Cardiac muscle cell (in vitro differentiated cells and primary cell): Measurements from ENCODE around the gene IQSEC3. TPM values are rescaled to one million over a fixed set of nuclear protein-coding genes. Genes with fewer than 3 reads are reported as not detected.
"Not testable (repeated sequence)": the region's sequence is repeated elsewhere in the genome, so short reads cannot be mapped to it uniquely, and the experiment has no call there.

Source experiments
- DNase-seq, 2 donors: peaks; one replicate each; pipeline versions ENCODE4 v3.0.0 to v3.0.0-alpha.2; 2010 to 2017; ENCODE audit warnings: low read depth in 1 of 2, low spot score in 1 of 2
- H3K27ac ChIP-seq: fragments of 200-600 bp; sonication (generic); 2 replicates; pipeline ENCODE4 v1.5.1; 2016
- H3K27me3 ChIP-seq: fragments of 200-600 bp; sonication (generic); 2 replicates; pipeline ENCODE4 v1.6.0; 2016; ENCODE audit warnings: control low read depth
- H3K36me3 ChIP-seq: fragments of 200-600 bp; sonication (generic); 2 replicates; pipeline ENCODE4 v1.5.1; 2016; ENCODE audit warnings: control low read depth
- H3K4me1 ChIP-seq: fragments of 200-600 bp; sonication (generic); 2 replicates; pipeline ENCODE4 v1.8.1; 2017; ENCODE audit warnings: low read depth, mild to moderate bottlenecking, mixed run types
- H3K4me3 ChIP-seq: fragments of 200-600 bp; sonication (generic); 2 replicates; pipeline ENCODE4 v1.5.1; 2016; ENCODE audit warnings: mild to moderate bottlenecking
- H3K9me3 ChIP-seq: fragments of 200-600 bp; sonication (generic); 2 replicates; pipeline ENCODE4 v1.5.1; 2017; ENCODE audit warnings: low read depth, mild to moderate bottlenecking, control low read depth
- polyA plus RNA-seq: library from polyadenylated mRNA; unstranded; fragments of >200 nt; fragmentation: Nextera tagmentation; extraction: Ambion mirVana; gene quantifications from 2 replicates; pipeline ENCODE4 v1.2.1, GENCODE V29; 2016
- total RNA-seq: library from RNA; depleted of rRNA; stranded (reverse); fragments of >200 nt; gene quantifications from 2 replicates; pipeline ENCODE4 v1.2.3, GENCODE V29; 2016
- TF ChIP-seq, protein P1 (sequence below): IDR thresholded peaks from 2 replicates; pipeline ENCODE4 v1.5.1; 2012; ENCODE audit warnings: low read depth, mild to moderate bottlenecking, low read length

The IQSEC3 gene
- total and polyA plus RNA-seq, 2 experiments from 2014 or later = 0.42 to 2.7 TPM

DNA sequence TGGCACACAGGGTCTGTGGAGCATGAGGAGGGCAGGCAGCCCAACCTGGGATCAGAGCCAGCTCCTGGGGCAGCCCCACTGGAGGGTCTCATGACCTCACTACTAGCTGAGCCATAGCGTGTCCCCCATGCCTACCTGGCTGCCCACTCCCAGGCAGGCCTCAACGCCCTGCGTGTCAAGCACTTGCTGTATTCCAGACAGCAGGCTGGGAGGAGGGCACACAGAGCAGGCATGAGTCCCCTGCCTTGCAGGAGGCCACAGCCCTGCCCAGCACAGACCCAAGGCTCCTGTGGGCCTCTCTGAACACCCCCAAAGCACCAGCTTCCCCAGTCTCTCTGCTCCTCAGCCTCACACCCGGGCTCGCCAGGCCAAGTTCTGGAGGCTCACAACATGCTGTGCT, 64.0 kb downstream of the IQSEC3 start:
- no peaks in the 10 kb centered on the region for H3K36me3 ChIP-seq
- no peaks in the 10 kb centered on the region for H3K9me3 ChIP-seq
- TF ChIP-seq, protein P1, sequence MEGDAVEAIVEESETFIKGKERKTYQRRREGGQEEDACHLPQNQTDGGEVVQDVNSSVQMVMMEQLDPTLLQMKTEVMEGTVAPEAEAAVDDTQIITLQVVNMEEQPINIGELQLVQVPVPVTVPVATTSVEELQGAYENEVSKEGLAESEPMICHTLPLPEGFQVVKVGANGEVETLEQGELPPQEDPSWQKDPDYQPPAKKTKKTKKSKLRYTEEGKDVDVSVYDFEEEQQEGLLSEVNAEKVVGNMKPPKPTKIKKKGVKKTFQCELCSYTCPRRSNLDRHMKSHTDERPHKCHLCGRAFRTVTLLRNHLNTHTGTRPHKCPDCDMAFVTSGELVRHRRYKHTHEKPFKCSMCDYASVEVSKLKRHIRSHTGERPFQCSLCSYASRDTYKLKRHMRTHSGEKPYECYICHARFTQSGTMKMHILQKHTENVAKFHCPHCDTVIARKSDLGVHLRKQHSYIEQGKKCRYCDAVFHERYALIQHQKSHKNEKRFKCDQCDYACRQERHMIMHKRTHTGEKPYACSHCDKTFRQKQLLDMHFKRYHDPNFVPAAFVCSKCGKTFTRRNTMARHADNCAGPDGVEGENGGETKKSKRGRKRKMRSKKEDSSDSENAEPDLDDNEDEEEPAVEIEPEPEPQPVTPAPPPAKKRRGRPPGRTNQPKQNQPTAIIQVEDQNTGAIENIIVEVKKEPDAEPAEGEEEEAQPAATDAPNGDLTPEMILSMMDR = no peak
- H3K27me3 ChIP-seq = no peaks in the 10 kb centered on the region
- no peak overlapping the region for H3K27ac ChIP-seq
- no peak overlapping the region for H3K4me3 ChIP-seq
- no peaks in the 10 kb centered on the region for H3K4me1 ChIP-seq
- DNase-seq = no peak

DNA sequence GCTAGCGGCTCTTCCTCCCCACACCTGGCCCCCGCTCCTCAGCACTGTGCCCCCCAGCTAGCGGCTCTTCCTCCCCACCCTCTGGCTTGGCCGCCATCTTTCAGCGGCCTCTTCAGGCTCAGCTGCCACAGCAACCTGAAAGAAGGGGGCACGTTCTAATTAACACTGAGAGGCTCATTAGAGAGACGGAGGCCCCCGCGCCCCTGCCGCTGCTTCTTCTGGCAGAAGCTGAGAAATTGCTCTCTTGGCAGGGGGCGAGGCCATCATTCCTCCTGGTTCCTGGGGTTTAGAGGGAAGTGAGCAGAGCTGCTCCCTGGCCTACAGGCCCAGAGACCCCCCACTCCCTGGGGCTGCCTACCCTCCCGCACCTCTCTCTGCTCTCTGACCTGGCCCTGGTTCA, 64.4 kb downstream of the IQSEC3 start:
- Histone ChIP-seq H3K27me3 (no peaks in the 10 kb centered on the region), H3K27ac (no peak overlapping the region), H3K4me3 (no peak overlapping the region), H3K9me3 (no peaks in the 10 kb centered on the region), H3K4me1 (no peaks in the 10 kb centered on the region), H3K36me3 (no peaks in the 10 kb centered on the region)
- TF ChIP-seq, protein P1 = no peak
- DNase-seq = no peak

DNA sequence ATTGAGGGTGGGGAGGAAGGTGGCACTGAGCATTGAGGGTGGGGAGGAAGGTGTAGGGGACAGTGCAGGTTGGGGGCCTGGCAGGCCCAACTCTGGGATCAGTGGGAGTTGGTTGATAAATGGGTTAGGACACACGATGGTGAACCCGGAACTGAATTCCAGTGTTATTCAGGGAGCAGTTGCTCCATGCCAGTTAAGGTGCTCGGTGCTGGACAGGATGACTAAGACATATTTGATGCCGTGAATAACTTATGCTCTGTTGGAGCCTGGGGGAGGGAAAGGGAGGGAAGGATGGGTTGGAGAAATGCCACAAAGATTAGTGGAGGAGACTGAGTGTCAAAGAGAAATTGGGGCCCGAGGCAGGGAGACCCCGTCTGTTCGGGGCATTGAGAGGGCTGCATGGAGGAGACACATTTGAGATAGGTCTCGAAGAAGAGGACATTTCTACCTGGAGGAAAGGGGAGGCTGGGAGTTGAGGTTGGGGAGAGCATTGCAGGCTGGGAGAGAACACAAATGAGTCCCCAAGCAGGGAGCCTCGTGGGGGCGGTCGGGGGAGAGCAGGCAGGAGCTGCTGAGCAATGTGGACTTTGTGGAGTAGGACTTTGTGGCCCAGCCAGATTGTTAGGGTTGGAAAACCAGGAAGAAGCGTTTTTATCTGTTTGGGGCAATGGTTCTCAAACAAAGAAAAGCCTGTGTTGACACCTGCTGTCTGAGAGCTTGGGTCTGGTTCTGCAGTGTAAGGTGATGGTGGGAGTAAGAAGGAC, 65.3 kb downstream of the IQSEC3 start:
- Histone ChIP-seq H3K4me1 (no peaks in the 10 kb centered on the region), H3K9me3 (no peaks in the 10 kb centered on the region), H3K27ac (no peak overlapping the region), H3K36me3 (no peaks in the 10 kb centered on the region), H3K27me3 (no peaks in the 10 kb centered on the region), H3K4me3 (no peak overlapping the region)
- TF ChIP-seq, protein P1 = no peak
- DNase-seq = peak in 1 of 2 donors; percentile 13

DNA sequence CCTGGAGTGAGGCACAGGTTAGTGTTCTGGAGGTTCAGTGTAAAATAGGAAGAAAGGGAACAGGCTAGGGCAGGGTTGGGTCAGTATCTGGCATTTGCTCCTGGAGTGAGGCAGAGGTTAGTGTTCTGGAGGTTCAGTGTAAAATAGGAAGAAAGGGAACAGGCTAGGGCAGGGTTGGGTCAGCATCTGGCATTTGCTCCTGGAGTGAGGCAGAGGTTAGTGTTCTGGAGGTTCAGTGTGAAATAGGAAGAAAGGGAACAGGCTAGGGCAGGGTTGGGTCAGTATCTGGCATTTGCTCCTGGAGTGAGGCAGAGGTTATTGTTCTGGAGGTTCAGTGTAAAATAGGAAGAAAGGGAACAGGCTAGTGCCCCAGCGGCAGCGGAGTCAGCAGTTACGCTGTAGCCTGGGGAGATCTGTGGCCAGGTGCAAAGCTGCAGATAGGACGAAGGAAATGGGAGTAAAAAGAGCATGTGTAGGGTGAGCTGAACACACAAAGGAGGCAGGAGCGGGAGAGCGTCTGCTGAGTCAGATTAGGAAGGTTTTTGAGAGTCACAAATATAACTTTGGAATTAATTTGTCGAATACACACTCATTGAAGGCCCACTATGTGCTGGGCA, 67.2 kb downstream of the IQSEC3 start:
- H3K4me1 ChIP-seq, H3K27ac ChIP-seq, H3K9me3 ChIP-seq, H3K36me3 ChIP-seq, H3K4me3 ChIP-seq, DNase-seq, H3K27me3 ChIP-seq: not testable (repeated sequence)

DNA sequence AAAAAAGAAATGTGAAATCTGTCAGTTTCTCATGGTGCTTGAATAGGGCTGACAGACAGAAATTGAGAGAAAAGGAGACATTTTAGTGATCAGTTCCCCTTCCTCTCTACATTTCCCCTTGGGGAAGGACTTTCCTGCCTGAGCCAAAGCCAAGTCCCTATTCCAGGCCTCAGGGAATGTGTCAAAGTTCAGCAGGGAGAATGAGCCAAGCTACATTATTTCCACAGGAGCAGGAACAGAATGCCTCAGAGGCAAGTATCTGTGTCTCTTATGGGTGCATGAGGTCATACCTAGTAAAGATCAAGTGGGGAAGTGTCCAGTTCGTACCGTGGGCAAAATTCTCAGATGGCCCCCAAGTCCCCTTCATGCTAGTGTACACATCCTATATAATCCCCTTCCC, 68.6 kb downstream of the IQSEC3 start:
- Histone ChIP-seq H3K4me1 (peaks cover 4% of the 10 kb centered on the region), H3K9me3 (no peaks in the 10 kb centered on the region), H3K36me3 (no peaks in the 10 kb centered on the region), H3K4me3 (no peak overlapping the region), H3K27ac (no peak overlapping the region), H3K27me3 (no peaks in the 10 kb centered on the region)
- TF ChIP-seq, protein P1 = no peak
- no peak for DNase-seq

DNA sequence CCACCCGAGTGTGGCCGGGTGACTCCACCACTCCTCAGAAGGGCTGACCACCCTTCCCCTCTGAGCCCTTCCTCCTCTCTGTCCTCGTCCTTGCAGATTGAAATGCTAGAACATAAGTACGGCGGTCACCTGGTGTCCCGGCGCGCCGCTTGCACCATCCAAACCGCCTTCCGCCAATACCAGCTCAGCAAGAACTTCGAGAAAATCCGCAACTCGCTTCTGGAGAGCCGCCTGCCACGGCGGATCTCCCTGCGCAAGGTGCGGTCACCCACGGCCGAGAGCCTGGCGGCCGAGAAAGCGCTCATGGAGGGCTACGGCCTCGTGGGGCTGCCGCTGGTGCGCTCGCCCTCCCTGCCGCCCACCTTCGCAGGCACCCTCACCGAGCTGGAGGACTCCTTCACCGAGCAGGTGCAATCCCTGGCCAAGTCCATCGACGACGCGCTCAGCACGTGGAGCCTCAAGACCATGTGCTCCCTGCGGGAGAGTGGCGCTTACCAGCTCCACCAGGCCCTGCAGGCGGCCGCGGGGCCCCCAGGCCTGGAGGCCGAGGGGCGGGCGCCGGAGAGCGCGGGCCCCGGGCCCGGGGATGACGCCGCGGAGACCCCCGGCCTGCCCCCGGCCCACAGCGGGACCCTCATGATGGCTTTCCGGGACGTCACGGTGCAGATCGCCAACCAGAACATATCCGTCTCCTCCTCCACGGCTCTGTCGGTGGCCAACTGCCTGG, 71.8 kb downstream of the IQSEC3 start:
- H3K9me3 ChIP-seq = no peaks in the 10 kb centered on the region
- peaks cover 9% of the 10 kb centered on the region for H3K4me1 ChIP-seq
- no peak overlapping the region for H3K27ac ChIP-seq
- no peak for DNase-seq
- H3K4me3 ChIP-seq = no peak overlapping the region
- H3K36me3 ChIP-seq = no peaks in the 10 kb centered on the region
- H3K27me3 ChIP-seq = no peaks in the 10 kb centered on the region
- TF ChIP-seq, protein P1 = no peak
